ENCODE data around the gene ASTL.
"Not testable (repeated sequence)": the region's sequence is repeated elsewhere in the genome, so short reads cannot be mapped to it uniquely, and the experiment has no call there.

The ASTL gene

DNA sequence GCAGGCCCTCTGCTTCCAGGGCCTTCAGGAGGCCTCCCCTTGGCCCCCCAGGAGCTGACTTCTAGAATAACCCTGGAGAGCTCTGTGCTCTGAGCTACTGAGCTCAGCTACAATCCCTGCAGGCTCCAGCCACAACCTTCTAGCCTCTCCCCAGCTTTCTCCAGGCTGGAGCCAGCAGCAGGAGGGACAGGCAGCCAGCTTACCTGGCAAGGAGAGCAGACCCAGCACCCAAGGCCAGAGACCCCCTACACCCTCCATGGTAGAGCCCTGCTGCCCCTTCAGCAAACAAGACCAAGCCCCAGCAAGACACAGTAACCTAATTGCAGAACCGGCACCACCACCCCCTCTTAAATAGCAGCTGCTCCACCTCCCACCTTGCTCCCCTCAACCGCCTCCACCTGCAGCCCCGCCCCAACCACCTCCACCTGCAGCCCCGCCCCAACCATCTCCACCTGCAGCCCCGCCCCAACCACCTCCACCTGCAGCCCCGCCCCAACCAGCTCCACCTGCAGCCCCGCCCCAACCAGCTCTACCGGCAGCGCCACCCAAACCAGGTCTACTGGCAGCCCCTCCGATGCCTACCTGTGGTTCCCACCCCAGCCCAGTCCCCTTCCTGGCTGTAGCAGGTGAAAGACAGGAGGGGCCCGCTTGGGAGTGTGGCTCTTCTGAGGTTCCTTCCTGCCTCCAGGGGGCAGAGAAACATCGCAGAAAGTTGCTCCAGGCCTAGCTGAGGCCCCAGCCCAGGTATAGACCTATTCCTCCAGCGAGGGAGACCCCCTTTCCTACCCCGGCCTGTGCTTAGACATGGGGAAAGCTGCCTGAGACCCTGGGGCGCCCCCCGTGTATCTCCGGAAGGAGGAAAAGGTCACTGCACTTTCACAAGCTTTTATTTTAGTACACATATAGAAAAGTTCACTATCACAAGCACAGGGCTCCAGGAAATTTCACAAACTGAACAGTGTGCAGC lies at the start of gene ASTL:
Gene ASTL, minus strand, starts transcription at position 324 of the 967 bp plus-strand sequence. Its CDS starts 66 bp downstream, at position 258.
- no peak within 1 kb of the TSS for H3K4me3 ChIP-seq (ENCODE audit: low read depth, low read length)

DNA sequence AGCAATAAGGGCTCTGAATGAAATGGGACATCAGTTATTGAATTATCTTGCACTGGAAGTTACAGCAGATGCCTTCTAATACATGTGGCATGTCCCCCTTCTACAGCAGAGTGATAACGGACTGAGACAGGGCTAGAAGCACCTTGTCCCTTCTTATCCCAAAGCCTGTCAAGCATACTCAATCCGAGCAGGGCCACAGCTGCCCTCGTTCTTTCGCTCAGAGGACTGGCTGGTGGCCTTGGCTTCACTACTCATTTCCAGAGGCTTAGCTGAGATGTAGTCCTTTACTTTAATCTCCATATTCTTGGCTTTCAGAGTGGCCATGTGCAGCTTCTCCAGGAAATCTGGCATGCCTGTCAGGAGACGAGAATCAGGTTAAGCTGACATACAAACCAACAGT lies 48.3 kb upstream of the ASTL start:
- H3K4me3 ChIP-seq (ENCODE audit: low read depth, low read length), result no peak overlapping the region

DNA sequence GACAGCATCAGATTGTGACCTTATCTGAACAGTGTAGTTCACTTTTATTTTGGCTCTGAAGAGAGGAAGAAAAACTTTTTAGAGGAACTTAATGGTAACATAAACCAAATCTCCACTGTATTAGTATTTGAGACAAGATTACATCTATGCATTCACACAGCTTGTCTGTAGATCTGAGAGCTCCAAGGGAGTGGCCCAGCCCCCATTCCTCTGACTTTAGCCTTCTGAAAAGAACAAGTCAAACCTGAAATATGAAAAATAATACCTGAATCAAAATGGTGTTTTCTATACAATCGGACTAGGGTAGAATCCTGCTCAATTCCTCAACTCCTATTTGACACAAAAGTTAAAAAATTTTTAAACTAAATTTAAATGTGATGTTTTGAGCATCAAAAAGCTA lies 47.2 kb upstream of the ASTL start:
- no peak overlapping the region for H3K4me3 ChIP-seq (ENCODE audit: low read depth, low read length)

DNA sequence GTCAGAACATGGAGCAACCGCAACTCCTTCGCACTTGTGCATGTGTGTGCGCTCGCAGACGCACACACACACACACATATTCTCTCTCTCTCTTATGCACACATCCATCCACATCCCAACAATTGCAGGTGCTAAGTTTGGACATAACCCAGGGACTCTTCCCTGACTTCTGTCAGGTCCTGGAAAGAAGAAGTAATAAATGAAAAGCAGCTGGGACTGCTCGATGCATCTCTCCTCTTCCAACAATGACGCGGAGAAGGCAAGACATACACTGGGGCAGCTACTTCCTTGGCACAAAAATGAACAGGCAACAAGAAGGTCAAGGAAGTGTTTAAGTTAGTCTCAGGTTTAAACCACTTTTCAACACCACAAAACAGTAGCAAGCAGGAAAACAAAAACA lies 46.7 kb upstream of the ASTL start:
- no peak overlapping the region for H3K4me3 ChIP-seq (ENCODE audit: low read depth, low read length)

DNA sequence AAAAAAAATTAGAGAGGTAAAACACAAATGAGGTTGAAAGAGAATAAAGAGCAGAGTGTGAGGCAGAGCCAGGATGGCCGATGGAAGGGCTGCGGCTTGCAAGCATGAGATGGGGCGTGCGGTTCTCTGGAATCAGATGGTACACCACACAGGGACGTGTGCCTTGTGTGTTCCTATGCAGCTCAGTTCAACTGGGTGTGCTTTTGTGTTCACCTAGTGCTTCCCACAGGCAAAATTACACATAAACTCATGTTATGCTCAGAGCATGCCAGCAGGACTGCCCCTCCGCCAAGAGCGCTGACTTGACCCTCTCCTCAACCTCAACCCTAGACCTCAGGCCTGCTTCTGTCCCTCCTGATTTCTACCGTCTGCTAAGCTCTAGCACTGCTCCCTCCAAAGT lies 45.9 kb upstream of the ASTL start:
- H3K4me3 ChIP-seq (ENCODE audit: low read depth, low read length), result no peak overlapping the region

DNA sequence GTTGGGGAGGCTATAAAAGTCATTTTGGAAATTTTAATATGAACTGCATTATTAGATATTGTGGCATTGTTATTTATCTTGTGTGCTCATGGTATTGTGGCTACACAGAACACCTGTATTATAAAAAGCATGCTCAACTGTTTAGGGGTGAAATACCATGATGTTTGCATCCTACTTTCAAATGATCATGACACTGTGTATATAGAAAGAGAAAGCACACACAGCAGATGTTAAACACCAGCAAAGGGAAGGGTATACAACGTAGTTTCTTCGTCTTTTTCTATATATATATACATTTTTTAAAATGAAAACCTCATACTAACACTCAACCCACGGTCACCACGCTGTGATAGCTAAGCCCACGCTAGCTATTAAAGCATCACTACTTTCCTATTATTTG lies 43.2 kb upstream of the ASTL start:
- H3K4me3 ChIP-seq (ENCODE audit: low read depth, low read length), result no peak overlapping the region

DNA sequence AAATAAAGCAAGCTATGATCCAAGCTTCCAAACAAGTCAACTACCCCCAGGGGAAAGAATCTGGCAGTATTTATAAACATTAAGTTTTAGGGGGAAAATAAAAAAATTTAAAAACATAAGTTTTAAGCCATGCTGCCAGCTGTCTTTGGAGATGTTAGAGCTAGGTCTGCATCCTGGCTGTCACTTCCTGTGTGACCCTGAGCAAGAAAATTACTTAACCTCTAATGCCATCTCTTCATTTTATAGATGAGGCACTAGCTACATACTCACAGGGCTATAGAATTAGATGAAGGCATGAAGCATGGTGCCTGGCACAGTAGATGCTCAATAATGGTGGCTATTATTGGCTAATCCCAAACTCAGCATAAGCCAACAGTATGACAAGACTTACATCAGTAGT lies 42.2 kb upstream of the ASTL start:
- H3K4me3 ChIP-seq (ENCODE audit: low read depth, low read length), result no peak overlapping the region

DNA sequence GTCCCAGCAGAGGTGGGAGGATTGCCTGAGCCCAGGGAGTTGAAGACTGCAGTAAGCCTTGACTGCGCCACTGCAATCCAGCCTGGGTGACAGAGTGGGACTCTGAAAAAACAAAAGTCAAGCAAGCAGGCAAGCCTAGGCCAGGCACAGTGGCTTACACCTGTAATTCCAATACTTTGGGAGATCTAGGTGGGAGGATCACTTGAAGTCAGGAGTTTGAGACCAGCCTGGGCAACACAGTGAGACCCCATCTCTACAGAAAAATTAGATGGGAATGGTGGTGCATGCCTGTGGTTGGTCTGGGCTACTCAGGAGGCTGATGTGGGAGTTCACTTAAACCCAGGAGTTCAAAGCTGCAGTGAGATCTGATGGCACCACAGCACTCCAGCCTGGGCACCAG lies 41.7 kb upstream of the ASTL start:
- no peak overlapping the region for H3K4me3 ChIP-seq (ENCODE audit: low read depth, low read length)

DNA sequence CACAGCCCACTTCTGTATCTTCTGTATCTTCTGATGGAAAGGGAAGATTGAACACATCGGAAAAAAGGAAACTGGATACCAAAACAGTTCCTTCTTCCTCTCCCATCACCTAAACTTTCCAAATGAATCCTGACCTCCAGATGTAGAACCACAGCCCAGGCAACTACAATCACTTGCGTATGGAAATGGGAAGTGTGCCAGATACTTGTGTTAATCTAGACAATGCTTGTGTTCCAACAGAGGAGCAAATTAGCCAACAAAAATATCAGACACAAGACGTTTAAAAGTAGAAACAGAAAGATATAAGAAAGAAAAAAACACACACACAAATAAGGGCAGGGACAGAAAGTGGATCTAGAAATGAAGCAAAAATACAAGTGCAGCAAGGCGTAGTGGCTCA lies 38.4 kb upstream of the ASTL start:
- no peak overlapping the region for H3K4me3 ChIP-seq (ENCODE audit: low read depth, low read length)

DNA sequence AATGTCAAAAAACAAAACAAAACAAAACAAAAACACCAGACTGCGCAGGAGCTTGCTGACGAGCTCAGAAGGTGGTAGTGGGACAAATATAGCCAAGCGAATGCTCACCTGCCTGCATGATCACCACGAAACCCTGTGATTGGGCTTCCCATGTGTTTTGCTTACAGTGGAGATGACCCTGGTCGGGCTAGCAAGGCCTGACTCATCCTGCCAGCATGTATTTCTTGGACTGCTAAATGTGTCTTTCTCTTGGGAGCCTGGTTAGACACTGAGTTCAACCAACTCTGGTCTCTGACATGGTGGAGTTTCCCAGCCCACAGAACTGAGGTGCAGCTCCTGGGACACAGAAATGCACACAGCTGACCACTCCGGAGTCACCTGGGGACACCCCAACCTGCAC lies 37.6 kb upstream of the ASTL start:
- no peak overlapping the region for H3K4me3 ChIP-seq (ENCODE audit: low read depth, low read length)

DNA sequence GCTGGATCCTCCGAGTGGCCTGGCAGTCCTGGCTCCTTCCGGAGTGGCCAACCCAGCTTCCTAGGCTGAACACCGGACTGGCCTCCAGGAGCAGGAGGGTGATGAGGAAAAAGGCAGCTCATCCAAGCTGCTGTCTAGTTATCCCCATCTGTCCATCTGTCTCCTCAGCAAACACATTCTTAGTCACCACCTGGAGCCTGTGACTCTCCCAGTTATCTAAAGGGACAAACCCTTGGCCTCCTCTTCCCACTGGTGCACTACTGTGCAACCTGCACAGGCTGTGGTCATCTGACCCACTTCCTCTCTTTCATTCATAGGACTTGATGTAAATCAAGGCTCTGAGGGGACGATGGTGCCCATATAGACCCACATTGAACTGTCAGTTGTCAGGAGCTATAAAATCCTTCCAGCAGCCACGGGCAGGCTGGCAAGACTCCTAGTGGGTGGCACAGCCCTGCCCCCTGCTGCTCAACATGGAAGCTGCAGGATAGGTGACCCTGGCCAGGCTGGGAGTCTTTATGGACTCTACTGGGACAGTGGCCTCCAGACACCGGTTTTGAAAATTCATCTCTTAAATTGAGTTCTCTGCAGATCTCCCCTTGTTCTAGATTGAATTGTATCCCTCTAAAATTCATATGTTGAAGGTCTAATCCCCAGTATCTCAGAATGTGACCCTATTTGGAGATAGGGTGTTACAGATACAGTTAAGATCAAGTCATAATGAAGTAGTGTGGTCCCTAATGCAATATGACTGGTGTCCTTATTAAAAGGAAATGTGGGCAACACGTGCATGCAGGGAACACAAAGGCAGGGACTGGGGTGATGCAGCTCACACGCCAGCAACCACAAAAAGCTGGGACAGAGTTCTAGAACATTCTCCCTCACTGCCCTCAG lies 36.2 kb upstream of the ASTL start:
- H3K4me3 ChIP-seq (ENCODE audit: low read depth, low read length), result no peak overlapping the region

DNA sequence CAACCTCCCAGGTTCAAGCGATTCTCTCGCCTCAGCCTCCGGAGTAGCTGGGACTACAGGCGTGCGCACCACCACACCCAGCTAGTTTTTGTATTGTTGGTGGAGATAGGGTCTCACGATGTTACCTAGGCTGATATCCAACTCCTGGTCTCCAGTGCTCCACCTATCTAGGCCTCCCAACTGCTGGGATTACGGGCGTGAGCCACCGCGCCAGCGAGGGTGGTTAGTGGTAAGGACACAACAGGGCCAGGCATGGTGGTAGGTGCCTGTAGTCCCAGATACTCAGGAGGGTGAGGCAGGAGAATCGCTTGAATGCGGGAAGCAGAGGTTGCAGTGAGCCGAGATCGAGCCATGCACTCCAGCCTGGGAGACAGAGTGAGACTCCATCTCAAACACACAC lies 33.5 kb upstream of the ASTL start:
- H3K4me3 ChIP-seq (ENCODE audit: low read depth, low read length), result no peak overlapping the region

DNA sequence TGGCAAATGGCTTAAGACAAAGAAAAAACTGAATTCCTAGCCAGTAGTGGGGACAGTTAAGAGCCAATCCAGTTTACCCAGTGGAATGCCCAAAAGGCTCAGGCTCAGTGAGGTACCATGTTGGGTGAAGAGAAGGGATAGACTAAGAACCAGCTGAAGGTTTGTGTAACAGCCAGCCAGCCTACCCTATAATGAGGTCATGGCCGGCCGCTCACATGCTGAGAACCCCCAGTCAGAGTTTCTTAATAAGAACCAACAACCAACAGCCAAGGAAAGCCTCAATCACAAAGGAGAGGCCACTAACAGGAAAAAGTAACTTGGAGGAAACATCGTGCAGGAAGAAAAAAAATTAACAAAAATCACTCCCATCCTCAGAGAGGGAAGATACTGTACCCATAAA lies 32.3 kb upstream of the ASTL start:
- H3K4me3 ChIP-seq (ENCODE audit: low read depth, low read length), result no peak overlapping the region

DNA sequence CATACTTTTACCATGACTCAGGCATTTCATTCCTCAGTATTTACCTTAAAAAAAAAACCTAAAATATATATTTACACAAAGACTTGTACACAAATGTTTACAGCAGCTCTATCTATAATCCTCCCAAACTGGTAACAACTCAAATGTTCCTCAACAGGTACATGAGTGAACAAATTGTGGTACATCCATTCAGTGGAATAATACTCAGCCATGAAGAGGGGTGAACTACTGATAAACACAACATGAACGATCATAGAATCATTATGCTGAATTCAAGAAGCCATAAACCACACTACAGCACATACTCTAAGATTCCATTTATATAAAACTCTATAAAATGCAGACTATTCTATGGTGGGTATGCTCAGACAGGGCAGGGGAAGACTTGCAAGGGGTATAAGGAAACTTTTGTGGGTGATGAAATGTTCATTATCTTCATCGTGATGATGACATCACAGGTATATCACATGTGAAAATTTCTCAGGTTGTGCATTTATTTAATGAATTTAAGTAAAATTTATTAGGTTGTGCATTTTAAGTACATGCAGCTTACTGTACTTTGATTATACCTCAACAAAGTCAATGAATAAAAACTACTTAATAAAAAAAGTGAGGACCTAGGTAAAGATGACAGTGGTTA lies 31.7 kb upstream of the ASTL start:
- H3K4me3 ChIP-seq (ENCODE audit: low read depth, low read length), result no peak overlapping the region

DNA sequence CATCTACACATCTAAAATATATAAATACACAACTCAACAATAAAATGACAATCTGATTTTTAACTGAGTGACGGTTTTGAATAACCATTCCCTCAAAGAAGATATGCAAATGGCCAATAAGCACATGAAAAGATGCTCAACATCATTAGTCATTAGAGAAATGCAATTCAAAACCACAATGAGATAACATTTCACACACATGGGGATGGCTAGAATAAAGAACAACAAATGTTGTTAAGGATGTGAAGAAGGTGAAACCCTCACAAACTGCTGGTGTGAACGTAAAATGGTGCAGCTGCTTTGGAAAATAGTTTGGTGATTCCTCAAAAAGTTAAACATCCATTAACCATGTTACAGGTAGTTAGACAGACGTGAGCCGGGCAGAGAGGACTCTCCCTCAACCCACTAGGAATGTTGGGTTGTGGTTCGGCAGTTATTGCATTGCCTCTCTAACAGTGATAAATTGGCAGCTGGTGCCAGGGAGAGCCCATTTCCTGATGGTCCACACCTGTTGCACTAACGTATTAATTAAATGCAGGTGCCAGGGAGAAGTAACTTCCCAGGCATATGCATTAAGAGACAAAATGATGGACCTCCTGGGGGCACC lies 29.2 kb upstream of the ASTL start:
- H3K4me3 ChIP-seq (ENCODE audit: low read depth, low read length), result no peak overlapping the region

DNA sequence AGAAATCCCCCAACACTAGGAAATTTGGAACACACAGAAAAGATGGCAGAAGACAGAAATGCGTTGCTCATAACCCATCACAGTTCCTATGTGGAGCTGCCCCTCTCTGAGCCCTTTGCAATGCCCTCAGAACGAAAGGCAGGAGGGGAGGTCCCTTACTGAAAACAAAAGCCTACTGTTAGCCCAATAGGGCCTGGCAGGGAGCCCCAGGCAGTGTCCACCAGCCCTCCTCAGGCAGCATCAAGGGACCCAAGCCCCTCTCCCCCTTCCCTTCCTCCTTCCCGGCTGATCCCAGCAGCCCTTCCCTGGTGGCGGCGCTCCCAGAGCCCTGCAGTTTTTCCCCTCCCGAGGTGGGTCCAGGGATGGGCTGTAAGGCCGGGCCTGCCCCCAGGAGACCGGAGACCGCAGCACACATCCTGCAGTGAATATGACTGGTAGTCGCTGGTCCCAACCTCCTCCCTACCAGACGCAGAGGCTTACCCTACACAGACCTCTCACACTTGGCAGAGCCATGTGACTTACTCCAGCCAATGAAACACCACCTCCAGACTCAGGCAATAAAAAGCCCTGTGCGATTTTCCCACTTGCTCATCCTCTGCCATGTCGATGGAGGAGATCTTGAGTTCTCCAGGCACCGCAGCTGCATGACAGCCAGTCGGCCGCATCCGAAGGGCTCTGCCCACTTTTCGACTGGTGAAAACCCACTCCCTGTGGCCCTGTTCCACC lies 26.3 kb upstream of the ASTL start:
- H3K4me3 ChIP-seq (ENCODE audit: low read depth, low read length), result no peak overlapping the region

DNA sequence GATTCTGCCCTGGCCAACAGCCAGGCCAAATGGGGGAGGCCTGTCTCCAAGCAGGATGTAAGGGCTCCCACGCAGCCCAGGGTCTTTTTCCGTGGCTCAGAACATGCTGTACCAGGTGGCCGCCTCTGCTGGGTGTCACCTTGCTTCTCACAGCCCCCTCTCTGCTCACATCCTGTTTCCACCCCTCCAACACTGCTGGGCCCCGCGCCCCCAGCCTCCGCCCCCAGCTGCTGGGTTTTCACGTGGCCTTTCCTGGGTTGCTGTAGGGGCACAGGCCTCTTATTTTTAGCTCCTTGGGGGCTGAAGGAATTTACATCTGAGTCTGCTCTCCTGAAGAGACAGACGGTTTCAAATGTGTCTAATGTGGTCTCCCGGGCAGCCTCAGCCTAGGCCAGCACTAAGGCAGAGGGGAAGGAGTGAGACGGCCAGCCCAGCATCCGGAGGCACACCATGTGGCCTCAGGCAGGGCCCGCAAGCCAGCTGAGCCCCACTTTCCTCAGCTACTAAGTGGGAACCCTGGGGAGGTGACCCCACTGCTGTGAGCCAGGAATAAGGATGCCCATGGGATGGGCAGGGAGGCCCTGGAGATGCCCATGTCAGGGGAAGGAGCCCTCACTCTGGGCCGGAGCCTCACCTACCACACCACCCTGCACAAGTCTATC lies 25.6 kb upstream of the ASTL start:
- no peak overlapping the region for H3K4me3 ChIP-seq (ENCODE audit: low read depth, low read length)

DNA sequence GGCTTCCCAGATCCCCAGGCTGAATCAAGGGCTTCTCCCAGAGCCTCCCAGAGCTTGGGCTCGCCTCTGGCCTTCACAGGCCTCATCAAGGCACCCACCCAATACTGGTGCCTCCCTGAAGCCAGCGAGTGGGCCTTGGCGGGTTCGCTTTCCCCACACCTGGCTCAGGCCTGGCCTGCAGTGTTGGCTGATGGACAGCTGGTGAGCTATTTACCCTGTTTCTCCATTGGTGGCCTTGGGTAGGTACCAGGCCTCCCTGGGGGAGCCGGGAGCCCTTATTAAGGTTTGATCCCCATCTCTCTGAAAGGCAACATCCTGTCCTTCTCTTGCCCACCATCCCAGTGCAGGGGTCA lies 25.1 kb upstream of the ASTL start:
- H3K4me3 ChIP-seq (ENCODE audit: low read depth, low read length), result no peak overlapping the region

DNA sequence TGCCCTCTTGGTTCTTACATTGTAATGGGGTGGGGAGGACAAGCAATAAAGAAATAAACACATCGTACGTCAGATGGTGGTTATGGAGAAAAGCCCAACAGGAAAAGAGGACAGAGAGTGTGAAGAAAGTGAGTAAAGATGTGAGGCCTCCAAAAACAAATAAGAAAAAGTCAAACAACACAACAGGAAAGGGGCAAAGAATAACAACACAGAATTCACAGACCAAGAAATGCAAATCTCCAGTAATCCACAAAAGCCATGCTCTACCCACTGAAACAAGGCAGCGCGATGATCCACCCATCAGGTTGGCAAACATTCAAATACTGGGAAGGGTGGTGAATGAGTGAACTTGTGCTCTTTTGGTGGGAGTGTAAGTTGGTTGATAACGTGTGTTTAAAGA lies 23.6 kb upstream of the ASTL start:
- H3K4me3 ChIP-seq (ENCODE audit: low read depth, low read length), result no peak overlapping the region

DNA sequence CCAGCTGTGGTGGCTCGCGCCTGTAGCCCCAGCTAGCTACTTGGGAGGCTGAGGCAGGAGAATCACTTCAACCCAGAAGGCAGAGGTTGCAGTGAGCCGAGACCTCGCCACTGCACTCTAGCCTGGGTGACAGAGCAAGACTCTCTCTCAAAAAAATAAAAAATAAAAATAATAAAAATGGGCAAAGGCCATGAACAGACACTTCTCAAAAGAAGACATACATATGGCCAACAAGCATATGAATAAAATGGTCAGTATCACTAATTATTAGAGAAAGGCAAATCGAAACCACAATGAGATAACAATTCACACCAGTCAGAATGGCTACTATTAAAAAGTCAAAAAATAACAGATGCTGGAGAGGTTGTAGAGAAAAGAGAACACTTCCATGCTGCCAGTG lies 22.1 kb upstream of the ASTL start:
- not testable (repeated sequence) for H3K4me3 ChIP-seq (ENCODE audit: low read depth, low read length)
